ENCODE results near the gene P4HB.

Gene P4HB

GRCh38 chr17:81859906-81860755 lies at the start of gene P4HB:
TSS of gene P4HB (minus strand) at chr17:81860535. CDS start at chr17:81860471, 64 bp downstream.
- DNase-seq: peak; percentile 22
- in situ Hi-C loops (cut with HindIII; ENCODE audit: low pct_ligation_motif_present, low pct_unique_long_range_greater_than_20kb, low sequenced_read_pairs): no loop called here

GRCh38 chr17:81909231-81909630 lies 48.9 kb upstream of the P4HB start:
- DNase-seq: no peak
- in situ Hi-C loops (cut with HindIII; ENCODE audit: low pct_ligation_motif_present, low pct_unique_long_range_greater_than_20kb, low sequenced_read_pairs): no loop called here

- DNase-seq: no peak
- in situ Hi-C loops (cut with HindIII; ENCODE audit: low pct_ligation_motif_present, low pct_unique_long_range_greater_than_20kb, low sequenced_read_pairs): no loop called here
Measured at GRCh38 chr17:81908793-81909192, 48.5 kb upstream of the P4HB start.

DNA sequence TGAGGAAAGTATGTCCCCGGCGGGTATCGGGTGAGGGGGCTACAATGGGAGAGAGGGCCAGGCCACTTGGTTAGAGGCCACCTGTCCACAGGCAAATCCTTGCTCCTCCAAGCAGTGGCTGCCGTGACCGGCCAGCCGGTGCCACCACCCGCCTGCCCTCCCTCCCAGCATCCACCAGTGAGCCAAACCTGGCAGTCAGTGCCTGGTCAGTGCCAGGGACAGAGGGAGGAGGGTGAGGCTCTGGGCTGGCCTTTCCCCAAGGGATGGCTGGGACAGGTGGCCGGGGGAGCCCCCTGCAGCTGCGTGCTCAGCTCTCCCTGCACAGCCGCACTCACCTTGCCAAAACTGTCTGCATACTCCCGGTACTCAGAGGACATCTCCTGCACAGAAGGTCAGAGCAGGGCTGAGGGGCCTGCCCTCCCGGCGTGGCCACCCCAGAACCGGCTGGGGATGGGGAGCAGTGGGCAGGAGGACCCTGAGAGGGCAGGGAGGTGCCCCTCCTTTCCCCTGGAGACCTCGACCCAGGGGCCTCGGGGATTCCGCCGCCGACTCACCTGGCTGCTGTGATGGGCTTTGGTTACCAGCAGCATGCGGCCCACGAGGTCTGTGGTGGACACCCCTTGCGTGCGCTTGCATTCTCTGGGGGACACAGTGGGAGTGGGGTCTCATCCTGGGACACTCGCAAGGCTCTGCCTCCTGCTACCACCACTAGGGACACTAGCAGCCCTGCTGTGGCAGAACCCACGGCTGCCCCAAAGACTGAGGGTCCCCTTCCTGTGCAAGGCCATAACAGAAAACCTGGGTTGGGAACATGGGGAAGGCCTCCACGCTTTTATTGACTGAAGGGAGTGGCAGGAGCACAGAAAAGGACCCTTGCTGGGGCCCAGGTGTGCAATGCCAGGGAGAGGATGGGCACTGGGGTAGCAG lies 47.1 kb upstream of the P4HB start:
- no peak for DNase-seq
- in situ Hi-C loops (cut with HindIII; ENCODE audit: low pct_ligation_motif_present, low pct_unique_long_range_greater_than_20kb, low sequenced_read_pairs): no loop called here

DNA sequence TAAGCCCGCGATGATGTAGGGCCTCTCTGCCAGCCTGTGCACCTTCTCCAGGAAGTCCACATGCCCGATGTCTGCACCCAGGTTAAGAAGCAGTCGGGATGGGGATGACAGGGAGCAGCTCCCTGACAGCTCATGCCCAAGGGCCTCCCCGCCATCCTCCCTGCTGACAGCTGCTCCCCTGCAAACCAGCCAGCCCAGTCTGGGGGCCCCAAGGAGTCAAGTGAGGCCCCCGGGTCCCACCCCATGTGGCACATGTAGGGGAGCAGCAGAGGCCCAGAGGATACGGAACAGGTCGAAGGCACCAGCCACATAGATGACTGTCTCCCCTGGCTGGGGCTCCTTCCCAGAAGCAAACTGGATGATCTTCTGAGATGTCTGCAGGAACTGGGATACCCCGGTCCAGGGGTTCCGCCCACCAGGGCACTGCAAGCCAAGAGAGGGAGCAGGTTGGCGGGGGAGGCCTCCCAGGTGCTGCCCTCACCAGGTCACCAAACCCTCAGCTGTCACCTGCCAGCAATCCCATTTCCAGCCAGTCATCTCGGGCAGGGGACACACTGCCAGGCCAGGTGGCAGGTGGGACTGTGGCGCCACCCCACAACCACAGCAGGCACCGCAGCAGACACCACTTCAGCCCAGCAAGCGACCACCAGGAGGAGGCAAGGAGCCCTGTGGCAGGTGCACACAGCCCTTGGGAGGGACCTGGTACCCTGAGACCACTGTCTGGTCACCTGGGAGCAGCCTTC lies 46.3 kb upstream of the P4HB start:
- in situ Hi-C loops (cut with HindIII; ENCODE audit: low pct_ligation_motif_present, low pct_unique_long_range_greater_than_20kb, low sequenced_read_pairs): no loop called here
- no peak for DNase-seq

- DNase-seq: no peak
- in situ Hi-C loops (cut with HindIII; ENCODE audit: low pct_ligation_motif_present, low pct_unique_long_range_greater_than_20kb, low sequenced_read_pairs): no loop called here
Measured at GRCh38 chr17:81905993-81906392, 45.7 kb upstream of the P4HB start.

DNA sequence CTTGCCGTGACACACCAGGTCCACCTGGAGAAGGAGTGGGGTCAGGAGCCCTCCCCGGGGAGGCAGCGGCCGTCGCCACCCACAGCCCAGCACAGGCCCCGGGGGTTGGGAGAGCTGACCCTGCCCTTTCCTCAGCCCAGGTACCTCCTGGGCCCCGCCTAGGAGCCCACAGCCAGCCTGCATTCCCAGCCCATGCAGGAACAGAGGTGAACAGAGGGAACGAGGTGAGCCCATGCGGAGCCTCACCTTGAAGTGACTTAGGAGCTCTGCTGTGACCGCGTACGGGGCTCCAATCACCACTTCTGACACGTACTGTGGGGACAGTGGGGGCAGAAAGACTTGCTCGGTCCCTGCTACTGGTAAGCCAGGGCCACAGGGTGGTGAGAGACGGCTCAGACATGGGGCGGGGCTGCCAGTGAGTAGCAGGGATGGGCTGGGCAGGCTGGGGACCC lies 45.1 kb upstream of the P4HB start:
- DNase-seq: no peak
- in situ Hi-C loops (cut with HindIII; ENCODE audit: low pct_ligation_motif_present, low pct_unique_long_range_greater_than_20kb, low sequenced_read_pairs): no loop called here

GRCh38 chr17:81904600-81905423 lies 44.5 kb upstream of the P4HB start:
- no peak for DNase-seq
- in situ Hi-C loops (cut with HindIII; ENCODE audit: low pct_ligation_motif_present, low pct_unique_long_range_greater_than_20kb, low sequenced_read_pairs): no loop called here

DNA sequence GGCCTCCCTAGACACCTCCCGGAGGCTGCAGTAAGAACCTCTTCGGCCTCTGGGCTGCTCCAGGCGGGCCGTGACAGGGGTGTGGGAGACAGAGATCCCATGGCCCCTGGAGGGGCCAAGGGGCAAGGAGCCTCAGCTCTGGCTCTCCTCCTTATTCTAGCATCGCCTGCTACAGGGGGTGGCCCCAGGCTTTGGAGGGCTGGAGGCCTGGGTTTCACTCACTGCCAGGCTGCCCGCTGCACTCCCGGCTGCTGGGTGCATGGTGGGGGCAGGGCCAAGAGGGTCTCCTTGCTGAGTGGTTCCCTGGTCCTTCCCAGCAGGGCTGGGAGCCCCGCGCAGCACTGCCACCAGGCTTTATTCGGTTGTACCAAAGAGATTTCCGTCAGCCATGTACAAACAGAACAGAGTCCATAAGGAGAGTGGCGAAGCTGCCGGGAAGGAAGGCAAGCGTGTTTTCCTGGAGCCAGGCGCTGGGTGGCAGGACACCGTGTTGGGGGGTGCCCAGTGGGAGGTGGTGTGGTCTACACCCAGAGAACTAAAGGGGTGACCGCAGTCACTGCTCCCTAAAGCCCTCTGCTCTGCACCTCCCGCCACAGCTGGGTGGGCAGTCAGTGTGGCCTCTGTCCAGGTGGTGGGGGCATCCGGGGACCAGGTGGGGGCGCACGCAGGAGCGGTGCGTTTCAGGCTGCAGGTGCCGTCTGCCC lies 43.7 kb upstream of the P4HB start:
- in situ Hi-C loops (cut with HindIII; ENCODE audit: low pct_ligation_motif_present, low pct_unique_long_range_greater_than_20kb, low sequenced_read_pairs): no loop called here
- DNase-seq: no peak

DNA sequence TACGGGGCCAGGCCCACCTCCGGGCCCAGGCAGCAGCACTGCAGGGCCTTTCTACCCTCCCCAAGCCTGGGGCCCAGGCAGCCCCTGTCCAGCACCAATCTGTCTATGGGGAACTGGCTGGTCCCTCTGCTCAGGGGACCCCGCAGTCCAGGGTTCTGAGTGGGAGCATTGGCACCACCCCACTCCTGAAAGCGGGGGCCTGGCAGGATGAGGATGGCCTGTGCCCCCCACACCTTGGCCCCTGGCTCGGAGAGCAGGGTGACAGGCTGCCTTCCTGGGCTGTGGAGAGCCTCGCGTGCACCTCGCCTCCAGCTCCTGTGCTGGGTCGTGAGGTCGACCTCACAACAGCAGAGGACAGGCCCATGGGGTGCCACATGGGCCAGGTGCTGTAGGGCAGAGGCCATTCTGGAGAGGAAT lies 43.1 kb upstream of the P4HB start:
- no peak for DNase-seq
- in situ Hi-C loops (cut with HindIII; ENCODE audit: low pct_ligation_motif_present, low pct_unique_long_range_greater_than_20kb, low sequenced_read_pairs): no loop called here

GRCh38 chr17:81902653-81903414 lies 42.5 kb upstream of the P4HB start:
- DNase-seq: no peak
- in situ Hi-C loops (cut with HindIII; ENCODE audit: low pct_ligation_motif_present, low pct_unique_long_range_greater_than_20kb, low sequenced_read_pairs): no loop called here

- no peak for DNase-seq
- in situ Hi-C loops (cut with HindIII; ENCODE audit: low pct_ligation_motif_present, low pct_unique_long_range_greater_than_20kb, low sequenced_read_pairs): no loop called here
Measured at GRCh38 chr17:81902023-81902652, 41.8 kb upstream of the P4HB start, which contains the start of gene NPB. TSS of gene NPB (plus strand) at chr17:81902238. CDS start at chr17:81902278, 40 bp downstream.

- DNase-seq: no peak
- in situ Hi-C loops (cut with HindIII; ENCODE audit: low pct_ligation_motif_present, low pct_unique_long_range_greater_than_20kb, low sequenced_read_pairs): no loop called here
Measured at GRCh38 chr17:81901167-81902022, 41.1 kb upstream of the P4HB start.

DNA sequence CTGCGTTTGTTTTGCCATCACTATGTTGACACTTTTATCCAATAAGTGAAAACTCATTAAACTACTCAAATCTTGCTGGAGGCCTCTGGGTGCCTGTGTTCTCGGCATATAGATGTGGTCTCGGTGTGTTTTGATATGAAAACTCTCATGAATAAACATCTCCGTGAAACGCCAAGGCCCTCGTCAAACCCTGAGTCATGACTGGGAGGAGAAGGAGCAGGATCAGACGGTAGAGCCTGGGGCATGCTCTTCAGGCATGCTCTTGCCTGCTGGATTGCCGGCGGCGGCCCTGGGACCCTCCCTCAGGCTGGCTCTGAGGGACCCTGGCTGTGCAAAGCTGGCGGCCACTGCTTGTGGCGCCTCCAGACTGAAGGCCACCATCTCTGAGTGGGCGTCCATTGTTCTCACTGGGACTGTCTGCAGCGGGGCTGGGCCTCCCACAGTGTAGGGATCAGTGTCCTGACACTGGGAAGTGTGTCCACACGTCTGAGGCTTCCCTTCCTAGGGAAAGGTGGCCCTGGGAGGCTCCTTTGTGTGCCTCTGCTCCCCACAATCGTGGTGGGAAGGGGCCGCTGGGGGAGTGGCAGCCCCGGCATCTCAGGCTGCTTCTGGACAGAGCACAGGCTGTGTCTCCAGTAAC lies 40.0 kb upstream of the P4HB start:
- no peak for DNase-seq
- in situ Hi-C loops (cut with HindIII; ENCODE audit: low pct_ligation_motif_present, low pct_unique_long_range_greater_than_20kb, low sequenced_read_pairs): no loop called here

All from ACHN (cell line).